ENCODE results near the gene BICRAL. TPM values are rescaled to one million over a fixed set of nuclear protein-coding genes. Genes with fewer than 3 reads are reported as not detected.

BICRAL gene
- total RNA-seq, 1 experiment from 2014 or later: 9.7 TPM

GRCh38 chr6:42779521-42779920 lies 2.3 kb upstream of the BICRAL start (continued):
- TF ChIP-seq E2F1 (CRISPR knock-in tag; IDR thresholded peaks at IDR 0.05) (no peak), AR (CRISPR knock-in tag; IDR thresholded peaks at IDR 0.05) (no peak), IRF1 (CRISPR knock-in tag; IDR thresholded peaks at IDR 0.05) (no peak), ZNF317 (CRISPR knock-in tag; IDR thresholded peaks at IDR 0.05; ENCODE audit: borderline replicate concordance, low read depth) (no peak), AFF4 (CRISPR knock-in tag; IDR thresholded peaks at IDR 0.05; ENCODE audit: borderline replicate concordance) (no peak), ZNF121 (CRISPR knock-in tag; IDR thresholded peaks at IDR 0.05) (no peak)

- ChIA-PET POLR2A (interaction anchor here (0.6 to 2.6 kb wide), 6 partner anchors 10 to 54 kb away, joined by 3 to 25 read pairs (median 6); partner anchors contain the start of gene TBCC), CTCF (interaction anchor here (1.5 kb wide), 1 partner anchor 10 kb away, joined by 3 read pairs; no protein-coding TSS in a partner anchor)
- TF ChIP-seq MXD4 (CRISPR knock-in tag; IDR thresholded peaks at IDR 0.05; ENCODE audit: borderline replicate concordance): no peak
- TF ChIP-seq TCF7 (CRISPR knock-in tag; IDR thresholded peaks at IDR 0.05; ENCODE audit: low read depth): no peak
- TF ChIP-seq KAT7 (CRISPR knock-in tag; IDR thresholded peaks at IDR 0.05; ENCODE audit: borderline replicate concordance): no peak
- TF ChIP-seq USF2 (CRISPR knock-in tag; IDR thresholded peaks at IDR 0.05): no peak
- TF ChIP-seq ESRRA (CRISPR knock-in tag; IDR thresholded peaks at IDR 0.05; ENCODE audit: borderline replicate concordance): no peak
- TF ChIP-seq HMGA2 (CRISPR knock-in tag; IDR thresholded peaks at IDR 0.05): no peak
- no peak for TF ChIP-seq MYBL2 (CRISPR knock-in tag; IDR thresholded peaks at IDR 0.05)
- no peak for TF ChIP-seq ZSCAN18 (CRISPR knock-in tag; IDR thresholded peaks at IDR 0.05)
- no peak for TF ChIP-seq RELA (CRISPR knock-in tag; IDR thresholded peaks at IDR 0.05; ENCODE audit: borderline replicate concordance)
- TF ChIP-seq ZNF532 (CRISPR knock-in tag; IDR thresholded peaks at IDR 0.05; ENCODE audit: borderline replicate concordance): no peak
- TF ChIP-seq ZNF219 (CRISPR knock-in tag; IDR thresholded peaks at IDR 0.05; ENCODE audit: borderline replicate concordance): no peak
- Mint-ChIP-seq H3K4me1 (peaks cover 22% of the 10 kb centered on the region), H3K27ac (peak overlapping the region; percentile 91), H3K4me3 (peak overlapping the region; percentile 66), H3K36me3 (no peaks in the 10 kb centered on the region), H3K9me3 (no peaks in the 10 kb centered on the region), H3K27me3 (ENCODE audit: low read depth) (no peaks in the 10 kb centered on the region)
- ATAC-seq (no peak), DNase-seq (ENCODE audit: low spot score) (no peak)
These were observed 381 bp upstream of the BICRAL start for GRCh38 chr6:42781546-42781795.

Measured in WTC11 (cell line).